Measurements from ENCODE around the gene KREMEN1.

- TF ChIP-seq CTCF (IDR thresholded peaks at IDR 0.05; ENCODE audit: insufficient read depth, low read length) (no peak), GABPA (IDR thresholded peaks at IDR 0.05; ENCODE audit: low read depth) (no peak), POLR2AphosphoS5 (IDR thresholded peaks at IDR 0.05; ENCODE audit: low read depth) (no peak), REST (IDR thresholded peaks at IDR 0.05; ENCODE audit: insufficient replicate concordance, low read depth) (no peak), SPI1 (IDR thresholded peaks at IDR 0.05; ENCODE audit: borderline replicate concordance, low read depth) (no peak)
Observed at GRCh38 chr22:29095459-29095858, 22.6 kb downstream of the KREMEN1 start.

Measured in HL-60 (cell line).